Naive thymus-derived CD8-positive, alpha-beta T cell (primary cell): Measurements from ENCODE around the gene PRSS12. TPM values are rescaled to one million over a fixed set of nuclear protein-coding genes. Genes with fewer than 3 reads are reported as not detected.

ENCODE experiments used
- ATAC-seq, 2 donors: fragments of 150-1000 bp; cut with Tn5 transposase in 1 of 2; sonication (Bioruptor Pico), chemical (Tn5 transposase) in 1 of 2; 1 replicate in 1 of 2; 2 replicates in 1 of 2; pipeline ENCODE4 v1.10.0; 2021; ENCODE audit warnings: mild to moderate bottlenecking in 2 of 2, moderate library complexity in 2 of 2
- POLR2A ChIA-PET: fragments of 350-600 bp; sonication (Branson Sonifier 250); formaldehyde crosslinking; loops from one replicate; lab custom pipeline; 2021; ENCODE audit warnings: antibody characterized with exemption; lab: Charles Lee
- DNase-seq, 10 donors: peaks; one replicate each; pipeline versions ENCODE4 v3.0.0 to v3.0.0-alpha.2; 2020 to 2022
- H3K27ac Mint-ChIP-seq, 10 donors: one replicate each; pipeline ENCODE4 v1.8.0; 2020 to 2022; ENCODE audit warnings: mild to moderate bottlenecking in 10 of 10, mixed read lengths in 10 of 10, moderate library complexity in 4 of 10, inconsistent platforms in 1 of 10
- H3K27me3 Mint-ChIP-seq, 5 donors: one replicate each; pipeline ENCODE4 v1.8.0; 2021 to 2022; ENCODE audit warnings: mixed read lengths in 5 of 5
- H3K36me3 Mint-ChIP-seq, 3 donors: one replicate each; pipeline ENCODE4 v1.8.0; 2020 to 2022; ENCODE audit warnings: mixed read lengths in 3 of 3, mild to moderate bottlenecking in 2 of 3, inconsistent platforms in 1 of 3
- H3K4me1 Mint-ChIP-seq, 4 donors: one replicate each; pipeline ENCODE4 v1.8.0; 2021 to 2022; ENCODE audit warnings: mixed read lengths in 4 of 4
- H3K4me3 Mint-ChIP-seq, 10 donors: one replicate each; pipeline ENCODE4 v1.8.0; 2020 to 2022; ENCODE audit warnings: mild to moderate bottlenecking in 10 of 10, mixed read lengths in 10 of 10, moderate library complexity in 6 of 10, inconsistent platforms in 1 of 10
- H3K9me3 Mint-ChIP-seq, 9 donors: one replicate each; pipeline ENCODE4 v1.8.0; 2020 to 2022; ENCODE audit warnings: mixed read lengths in 9 of 9, mild to moderate bottlenecking in 3 of 9, inconsistent platforms in 1 of 9, moderate library complexity in 1 of 9
- polyA plus RNA-seq, 3 donors: library from polyadenylated mRNA; unstranded; fragments of 300-500 nt; fragmentation: Illumina TruSeq; gene quantifications; one replicate each; pipeline ENCODE4 v1.2.3, GENCODE V29; 2021
- total RNA-seq, 8 experiments: library from RNA in 2 of 8; stranded (reverse) in 2 of 8; gene quantifications; one replicate each; pipeline ENCODE4 v1.2.3 and lab custom pipeline; 2021 to 2026

Gene PRSS12
- total and polyA plus RNA-seq, 5 experiments from 2014 or later, result 0.09 TPM; not detected in 4

DNA sequence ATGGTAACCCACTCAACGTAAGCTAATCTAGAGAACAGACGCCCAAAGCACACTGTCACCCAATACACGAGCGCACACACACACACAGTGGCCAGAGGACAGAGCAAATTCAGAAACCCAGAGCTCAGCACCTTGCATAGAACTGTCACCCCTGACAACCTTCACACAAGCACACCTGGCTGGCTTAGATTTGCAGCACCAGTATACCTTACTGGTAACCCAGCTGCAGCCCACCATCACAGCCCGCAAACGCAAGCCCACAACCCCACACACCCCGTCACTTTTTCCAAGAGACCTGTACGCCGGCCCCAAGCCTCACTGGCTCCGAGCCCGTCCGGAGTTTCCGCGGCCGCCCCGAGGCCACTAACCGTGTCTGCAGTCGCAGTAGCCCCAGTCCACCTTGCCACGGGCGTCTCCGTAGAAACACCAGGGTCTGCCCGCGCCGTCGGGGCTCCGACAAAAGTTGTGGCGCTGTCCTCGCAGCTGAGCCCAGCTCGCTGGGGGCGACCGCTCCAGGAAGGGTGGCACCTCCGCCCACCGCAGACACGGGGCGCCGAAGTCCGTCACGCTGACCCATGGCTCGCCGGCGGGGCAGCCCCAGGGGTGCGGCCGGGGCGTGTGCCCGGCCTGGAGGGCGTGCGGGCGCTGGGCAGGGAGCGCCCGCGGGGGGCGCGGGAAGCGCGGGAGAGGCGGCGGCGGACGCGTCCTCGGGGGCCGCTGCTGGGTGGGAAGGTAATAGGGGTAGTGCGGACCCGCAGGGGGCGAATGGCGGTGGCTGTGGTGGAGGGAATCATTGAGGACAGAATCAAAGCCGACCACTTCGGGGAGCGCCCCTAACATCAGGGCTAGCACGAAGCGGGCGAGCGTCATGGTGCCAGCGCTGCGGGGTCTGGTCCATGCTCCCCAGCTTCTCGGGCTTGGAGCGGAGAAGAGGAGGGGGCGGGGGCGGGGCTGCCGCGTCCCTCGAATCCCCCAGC is 664 bp downstream of the PRSS12 start:
- H3K4me1 Mint-ChIP-seq, result peaks cover 13 to 19% (median 15%) of the 10 kb centered on the region in 4 donors
- no peaks in the 10 kb centered on the region for H3K9me3 Mint-ChIP-seq
- peak; percentile 15 to 34 for ATAC-seq
- peaks cover 50 to 89% (median 69%) of the 10 kb centered on the region in 5 donors for H3K27me3 Mint-ChIP-seq
- peak overlapping the region; percentile 26 to 84 (median 74) for H3K4me3 Mint-ChIP-seq
- POLR2A ChIA-PET, result no interaction called here
- peak overlapping the region in 1 of 10 donors; percentile 59 for H3K27ac Mint-ChIP-seq
- H3K36me3 Mint-ChIP-seq, result peaks cover 0 to 2% (median 0%) of the 10 kb centered on the region in 3 donors
- peak in 4 of 10 donors; percentile 0 to 11 (median 6) for DNase-seq

DNA sequence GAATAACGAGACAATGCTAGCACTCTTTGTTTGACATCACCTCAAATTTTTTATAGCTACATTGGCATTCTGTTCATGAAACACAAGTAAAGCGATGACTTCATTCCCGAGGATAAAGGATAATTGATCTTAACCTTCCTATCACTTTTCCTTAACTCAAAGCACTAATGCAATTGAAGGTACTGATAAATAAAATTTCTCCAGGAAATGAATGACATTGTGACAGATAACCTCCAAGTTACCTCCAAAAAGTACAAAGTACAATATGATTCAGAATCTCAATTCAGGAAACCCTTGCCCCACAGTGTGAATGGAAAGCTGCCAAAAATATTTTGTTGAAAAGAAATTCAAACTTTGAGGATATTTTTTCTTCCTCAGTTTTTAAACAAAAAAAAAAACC is 1.8 kb downstream of the PRSS12 start:
- ATAC-seq (no peak), DNase-seq (no peak)
- peaks cover 0 to 2% (median 0%) of the 10 kb centered on the region in 3 donors for H3K36me3 Mint-ChIP-seq
- H3K27me3 Mint-ChIP-seq, result peaks cover 44 to 89% (median 64%) of the 10 kb centered on the region in 5 donors
- no peak overlapping the region for H3K27ac Mint-ChIP-seq
- peaks cover 13 to 19% (median 15%) of the 10 kb centered on the region in 4 donors for H3K4me1 Mint-ChIP-seq
- POLR2A ChIA-PET, result no interaction called here
- peak overlapping the region in 1 of 10 donors; percentile 12 for H3K4me3 Mint-ChIP-seq
- H3K9me3 Mint-ChIP-seq, result no peaks in the 10 kb centered on the region

DNA sequence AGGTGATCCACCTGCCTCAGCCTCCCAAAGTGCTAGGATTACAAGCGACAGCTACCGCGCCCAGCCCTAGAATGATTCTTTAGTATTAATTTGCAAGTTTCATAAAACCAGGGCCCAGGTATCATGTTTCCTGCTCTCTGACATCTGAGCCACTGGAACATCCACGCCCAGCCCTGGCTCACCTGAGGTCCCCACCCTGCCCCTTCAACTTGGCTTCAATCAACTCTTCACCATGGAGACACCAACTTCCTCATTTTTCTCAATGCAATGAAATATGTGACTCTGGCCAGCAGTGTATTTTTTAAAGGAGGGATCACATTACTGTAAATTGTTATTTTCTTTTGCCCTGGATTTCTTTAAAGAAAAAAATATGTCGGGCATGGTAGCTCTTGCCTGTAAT is 3.9 kb downstream of the PRSS12 start:
- ATAC-seq (no peak), DNase-seq (no peak)
- Mint-ChIP-seq H3K4me3 (no peak overlapping the region), H3K36me3 (no peaks in the 10 kb centered on the region), H3K9me3 (no peaks in the 10 kb centered on the region), H3K4me1 (peaks cover 13 to 18% (median 15%) of the 10 kb centered on the region in 4 donors), H3K27ac (no peak overlapping the region), H3K27me3 (peaks cover 34 to 78% (median 48%) of the 10 kb centered on the region in 5 donors)
- POLR2A ChIA-PET, result no interaction called here

DNA sequence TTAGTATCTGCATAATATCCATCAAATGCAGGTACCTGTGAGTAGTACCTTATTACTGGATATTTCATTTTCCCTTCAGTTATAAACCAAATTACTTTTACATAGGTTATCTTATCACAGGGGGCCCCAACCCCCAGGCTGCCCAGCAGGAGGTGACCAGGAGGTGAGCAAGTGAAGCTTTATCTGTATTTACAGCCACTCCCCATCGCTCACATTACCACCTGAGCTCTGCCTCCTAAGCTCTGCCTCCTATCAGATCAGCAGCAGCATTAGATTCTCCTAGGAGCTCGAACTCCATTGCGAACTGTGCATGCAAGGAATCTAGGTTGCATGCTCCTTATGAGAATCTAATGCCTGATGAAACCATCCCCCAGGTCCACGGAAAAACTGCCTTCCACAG is 6.3 kb downstream of the PRSS12 start:
- H3K36me3 Mint-ChIP-seq, result no peaks in the 10 kb centered on the region
- H3K4me1 Mint-ChIP-seq, result peaks cover 0 to 3% (median 1%) of the 10 kb centered on the region in 4 donors
- H3K27me3 Mint-ChIP-seq, result peaks cover 25 to 65% (median 38%) of the 10 kb centered on the region in 5 donors
- no peak for ATAC-seq
- DNase-seq, result no peak
- POLR2A ChIA-PET, result no interaction called here
- no peaks in the 10 kb centered on the region for H3K9me3 Mint-ChIP-seq
- no peak overlapping the region for H3K4me3 Mint-ChIP-seq
- H3K27ac Mint-ChIP-seq, result no peak overlapping the region

DNA sequence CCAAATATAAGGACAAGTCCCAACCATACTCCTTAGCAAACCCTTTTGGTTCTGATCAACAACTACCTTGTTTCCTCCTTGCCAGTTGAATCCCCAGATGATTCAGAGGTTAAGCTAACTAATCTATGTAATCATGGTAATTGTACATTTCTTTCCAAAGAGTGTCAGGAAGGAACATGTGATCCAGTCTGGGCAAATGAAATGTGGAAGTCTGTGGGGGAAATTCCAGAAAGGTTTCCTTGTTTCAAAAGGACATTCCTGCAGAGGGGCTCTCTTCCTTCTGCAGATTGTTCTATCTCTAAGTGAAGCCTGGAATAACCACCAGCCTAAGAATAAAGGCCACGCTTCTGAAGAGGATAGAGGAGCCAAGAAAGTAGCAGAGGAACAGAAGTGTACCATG is 7.0 kb downstream of the PRSS12 start:
- no peaks in the 10 kb centered on the region for H3K4me1 Mint-ChIP-seq
- no peak overlapping the region for H3K27ac Mint-ChIP-seq
- no peaks in the 10 kb centered on the region for H3K9me3 Mint-ChIP-seq
- H3K4me3 Mint-ChIP-seq, result no peak overlapping the region
- no peaks in the 10 kb centered on the region for H3K36me3 Mint-ChIP-seq
- POLR2A ChIA-PET, result no interaction called here
- ATAC-seq (no peak), DNase-seq (no peak)
- peaks cover 23 to 65% (median 34%) of the 10 kb centered on the region in 5 donors for H3K27me3 Mint-ChIP-seq

DNA sequence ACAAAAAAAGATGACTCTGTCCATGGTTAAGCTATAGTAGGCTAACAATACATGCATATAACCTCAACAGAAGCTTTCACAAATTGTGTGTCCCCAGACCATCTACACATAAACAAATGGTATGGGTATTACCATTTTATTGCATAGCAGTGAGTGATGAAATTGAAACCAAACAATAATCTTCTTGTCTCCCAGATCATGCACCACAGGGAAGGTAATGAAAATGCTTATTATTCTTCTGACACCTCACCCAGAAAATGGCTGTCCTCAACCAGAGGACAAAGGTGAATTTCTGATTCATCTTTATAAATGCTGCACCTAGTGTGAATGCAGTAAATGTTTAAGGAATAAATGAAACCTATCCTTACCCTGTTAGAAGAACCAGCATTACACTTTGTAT is 8.0 kb downstream of the PRSS12 start:
- DNase-seq (no peak), ATAC-seq (no peak)
- Mint-ChIP-seq H3K4me3 (no peak overlapping the region), H3K27me3 (peaks cover 22 to 61% (median 28%) of the 10 kb centered on the region in 5 donors), H3K4me1 (no peaks in the 10 kb centered on the region), H3K9me3 (no peaks in the 10 kb centered on the region), H3K36me3 (no peaks in the 10 kb centered on the region), H3K27ac (no peak overlapping the region)
- POLR2A ChIA-PET, result no interaction called here

DNA sequence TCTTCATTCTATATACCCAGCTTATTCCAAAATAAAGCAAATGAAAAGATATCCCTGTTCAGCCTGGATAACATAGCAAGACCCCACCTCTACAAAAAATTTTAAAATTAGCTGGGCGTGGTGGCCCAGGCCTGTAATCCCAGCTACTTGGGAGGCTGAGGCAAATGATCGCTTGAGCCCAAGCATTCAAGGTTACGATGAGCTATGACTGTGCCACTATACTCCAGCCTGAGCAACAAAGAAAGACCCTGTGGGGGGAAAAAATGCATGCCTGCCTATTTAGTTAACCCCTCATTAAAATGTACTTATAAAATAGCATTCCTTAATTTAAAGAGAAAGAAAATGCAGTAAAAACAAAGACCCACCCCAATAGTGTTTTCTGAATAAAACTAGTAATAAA is 9.3 kb downstream of the PRSS12 start:
- Mint-ChIP-seq H3K27me3 (peaks cover 16 to 48% (median 20%) of the 10 kb centered on the region in 5 donors), H3K4me1 (no peaks in the 10 kb centered on the region), H3K9me3 (no peaks in the 10 kb centered on the region), H3K36me3 (no peaks in the 10 kb centered on the region), H3K27ac (no peak overlapping the region), H3K4me3 (no peak overlapping the region)
- POLR2A ChIA-PET, result no interaction called here
- ATAC-seq, result no peak
- no peak for DNase-seq

DNA sequence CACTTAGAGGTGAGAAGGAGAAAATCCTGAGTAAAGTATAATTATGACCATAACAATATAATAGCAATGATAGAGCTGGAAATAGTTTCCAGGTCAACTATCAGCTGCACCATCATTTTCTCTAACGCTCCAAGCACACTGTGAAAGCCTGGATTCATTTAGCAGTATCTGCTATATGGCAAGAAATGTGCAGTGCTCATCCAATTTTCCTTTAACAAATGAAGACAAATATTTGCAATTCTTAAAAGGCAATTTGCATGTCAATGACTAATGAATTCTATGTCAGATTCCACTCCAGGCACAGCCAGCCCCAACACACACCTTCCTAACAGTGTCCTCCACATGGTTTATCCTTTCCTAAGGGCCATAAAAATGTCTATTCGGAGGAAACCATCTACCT is 12.7 kb downstream of the PRSS12 start:
- Mint-ChIP-seq H3K4me3 (no peak overlapping the region), H3K4me1 (no peaks in the 10 kb centered on the region), H3K27ac (no peak overlapping the region), H3K36me3 (no peaks in the 10 kb centered on the region), H3K27me3 (peaks cover 5 to 24% (median 10%) of the 10 kb centered on the region in 5 donors), H3K9me3 (no peaks in the 10 kb centered on the region)
- POLR2A ChIA-PET, result no interaction called here
- ATAC-seq, result no peak
- no peak for DNase-seq

DNA sequence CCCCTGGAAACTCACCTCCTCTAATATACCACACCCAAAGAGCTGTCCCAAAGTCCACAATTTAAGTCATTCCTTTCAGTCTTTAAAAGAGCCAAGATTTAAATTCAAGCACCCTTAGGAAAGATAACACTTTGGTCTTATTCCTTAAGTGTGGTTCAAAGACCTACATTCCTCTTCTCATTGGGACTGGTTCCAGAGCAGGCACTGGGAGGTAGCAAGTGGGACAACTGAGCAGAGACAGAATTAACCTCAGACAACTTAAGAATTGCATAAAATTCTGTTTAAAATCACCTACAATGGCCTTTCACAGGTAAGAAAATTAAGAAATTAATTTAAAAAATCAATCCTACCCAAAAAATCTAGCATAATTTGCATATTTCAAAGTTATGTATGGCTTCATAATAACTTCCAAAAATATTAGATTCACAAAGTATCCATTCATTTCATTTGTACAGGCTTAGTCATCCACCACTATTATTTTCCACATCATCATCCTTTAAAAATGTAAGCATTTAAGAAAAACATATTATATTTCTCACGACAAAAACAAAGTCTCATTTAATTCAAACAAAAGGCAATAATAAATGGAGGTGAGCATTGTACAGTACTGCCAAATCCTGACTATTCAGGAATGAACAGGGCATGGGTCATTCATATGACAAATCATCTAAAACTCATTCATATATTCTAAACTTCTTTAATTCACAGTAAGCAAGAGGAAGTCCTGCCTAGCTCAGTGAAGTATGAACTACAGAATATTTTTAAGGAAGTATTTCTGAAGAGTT is 13.6 kb downstream of the PRSS12 start:
- DNase-seq (no peak), ATAC-seq (no peak)
- H3K9me3 Mint-ChIP-seq, result no peaks in the 10 kb centered on the region
- H3K27ac Mint-ChIP-seq, result no peak overlapping the region
- no peak overlapping the region for H3K4me3 Mint-ChIP-seq
- no peaks in the 10 kb centered on the region for H3K36me3 Mint-ChIP-seq
- no peaks in the 10 kb centered on the region for H3K4me1 Mint-ChIP-seq
- POLR2A ChIA-PET, result no interaction called here
- peaks cover 5 to 19% (median 8%) of the 10 kb centered on the region in 5 donors for H3K27me3 Mint-ChIP-seq

DNA sequence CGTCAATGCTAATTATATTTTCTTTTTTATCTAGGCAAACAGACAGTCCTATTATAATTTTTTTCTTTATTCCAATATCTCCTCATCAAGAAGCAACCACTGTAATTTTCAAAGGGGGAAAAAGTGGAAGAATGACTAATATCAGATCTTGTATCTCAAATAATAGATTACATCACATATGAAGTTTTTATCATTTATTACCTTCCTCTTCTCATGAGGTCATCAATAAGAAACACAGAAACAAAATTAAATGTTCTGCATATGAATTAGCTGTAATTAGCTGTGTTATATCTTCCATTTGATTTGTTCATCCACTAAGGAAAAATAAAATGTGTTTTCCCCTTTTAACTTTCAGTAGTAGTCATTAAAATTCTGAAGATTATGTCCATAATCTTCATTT is 14.3 kb downstream of the PRSS12 start:
- H3K36me3 Mint-ChIP-seq, result no peaks in the 10 kb centered on the region
- ATAC-seq (no peak), DNase-seq (no peak)
- no peak overlapping the region for H3K27ac Mint-ChIP-seq
- no peaks in the 10 kb centered on the region for H3K4me1 Mint-ChIP-seq
- H3K27me3 Mint-ChIP-seq, result peaks cover 5 to 19% (median 8%) of the 10 kb centered on the region in 5 donors
- H3K4me3 Mint-ChIP-seq, result no peak overlapping the region
- no peaks in the 10 kb centered on the region for H3K9me3 Mint-ChIP-seq
- POLR2A ChIA-PET, result no interaction called here

DNA sequence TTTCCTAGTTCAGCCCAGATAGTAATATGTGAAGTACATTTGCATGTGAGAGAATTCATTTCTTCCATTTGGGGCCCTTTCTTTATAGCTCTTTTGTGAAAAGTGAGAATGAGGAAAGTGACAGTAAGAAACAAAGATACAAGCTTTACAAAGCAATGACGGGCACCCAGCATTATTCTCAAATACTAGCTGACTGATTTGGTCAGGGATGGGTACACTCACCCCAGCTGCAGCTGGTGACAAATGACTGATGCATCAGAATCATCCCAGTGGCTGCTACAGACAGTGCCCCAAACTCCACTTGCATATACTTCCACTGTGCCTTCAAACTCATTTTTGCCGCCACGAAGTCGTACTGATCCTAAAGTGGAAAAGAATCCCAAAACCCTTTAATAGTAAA is 14.8 kb downstream of the PRSS12 start:
- H3K27me3 Mint-ChIP-seq, result peaks cover 3 to 19% (median 8%) of the 10 kb centered on the region in 5 donors
- DNase-seq (no peak), ATAC-seq (no peak)
- H3K9me3 Mint-ChIP-seq, result no peaks in the 10 kb centered on the region
- H3K27ac Mint-ChIP-seq, result no peak overlapping the region
- no peak overlapping the region for H3K4me3 Mint-ChIP-seq
- H3K4me1 Mint-ChIP-seq, result no peaks in the 10 kb centered on the region
- POLR2A ChIA-PET, result no interaction called here
- H3K36me3 Mint-ChIP-seq, result no peaks in the 10 kb centered on the region

DNA sequence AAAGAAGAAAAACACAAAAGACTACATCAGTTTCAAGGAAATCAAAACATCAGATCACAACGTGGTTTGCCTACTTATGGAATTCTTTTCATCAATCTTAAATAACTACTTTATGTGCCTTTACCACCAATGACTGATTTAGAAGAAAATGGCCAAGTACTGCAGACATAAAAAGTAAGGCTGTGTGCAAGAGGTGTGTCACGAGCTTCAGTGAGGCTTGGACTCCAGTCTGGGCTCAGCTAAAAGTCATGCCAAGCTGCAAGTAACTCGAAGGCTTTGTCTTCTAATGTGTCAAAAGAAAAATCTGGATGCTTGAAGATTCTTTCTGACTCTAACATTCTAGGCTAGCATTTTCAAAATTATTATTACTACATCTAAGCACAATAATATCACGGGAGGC is 17.0 kb downstream of the PRSS12 start:
- ATAC-seq, result no peak
- H3K27ac Mint-ChIP-seq, result no peak overlapping the region
- H3K4me3 Mint-ChIP-seq, result no peak overlapping the region
- DNase-seq, result no peak
- POLR2A ChIA-PET, result no interaction called here
- no peaks in the 10 kb centered on the region for H3K9me3 Mint-ChIP-seq
- H3K27me3 Mint-ChIP-seq, result peaks cover 0 to 8% (median 3%) of the 10 kb centered on the region in 5 donors
- no peaks in the 10 kb centered on the region for H3K36me3 Mint-ChIP-seq
- H3K4me1 Mint-ChIP-seq, result no peaks in the 10 kb centered on the region

DNA sequence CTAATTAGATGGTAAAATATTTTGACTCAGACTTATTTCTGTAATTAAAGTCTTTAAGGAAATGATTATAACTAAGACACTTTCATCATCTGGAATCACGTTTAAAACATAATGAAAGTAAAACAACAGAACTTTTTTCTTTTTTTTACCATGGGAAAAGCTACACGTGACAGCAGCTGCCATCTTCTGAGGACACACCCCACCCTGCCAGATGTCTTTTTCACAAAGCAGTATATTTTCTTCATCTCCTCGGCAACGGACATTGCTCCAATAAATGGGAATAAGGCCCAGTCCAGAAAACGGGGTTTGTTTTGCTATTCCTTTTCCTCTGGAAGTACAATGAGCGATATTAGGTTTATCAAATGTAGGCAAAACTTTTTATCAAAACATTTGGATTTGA is 17.5 kb downstream of the PRSS12 start:
- ATAC-seq, result no peak
- no peaks in the 10 kb centered on the region for H3K36me3 Mint-ChIP-seq

More for the DNA sequence above, 17.5 kb downstream of the PRSS12 start:
- no peak for DNase-seq
- Mint-ChIP-seq H3K4me3 (no peak overlapping the region), H3K9me3 (no peaks in the 10 kb centered on the region), H3K27ac (no peak overlapping the region), H3K27me3 (peaks cover 0 to 4% (median 2%) of the 10 kb centered on the region in 5 donors), H3K4me1 (no peaks in the 10 kb centered on the region)
- POLR2A ChIA-PET, result no interaction called here
